Uterus (tissue), 4 donors: ENCODE data around the gene BEX2. TPM values are rescaled to one million over a fixed set of nuclear protein-coding genes. Genes with fewer than 3 reads are reported as not detected.

Experiments used
- DNase-seq, 2 donors: peaks; one replicate each; pipeline ENCODE4 v3.0.0-alpha.2; 2019 to 2020
- H3K27ac ChIP-seq, 2 donors: fragments of 200-600 bp; sonication (generic); 1 replicate in 1 of 2; 2 replicates in 1 of 2; pipeline ENCODE4 v1.5.1; 2016 to 2018
- H3K27me3 ChIP-seq, 2 donors: fragments of 200-600 bp; sonication (generic); one replicate each; pipeline ENCODE4 v1.5.1; 2018 to 2019; ENCODE audit warnings: control low read depth in 1 of 2
- H3K36me3 ChIP-seq, 2 donors: fragments of 200-600 bp; sonication (generic); one replicate each; pipeline ENCODE4 v1.5.1; 2019; ENCODE audit warnings: control low read depth in 1 of 2
- H3K4me1 ChIP-seq, 2 donors: fragments of 200-600 bp; sonication (generic); one replicate each; pipeline ENCODE4 v1.5.1; 2018 to 2019; ENCODE audit warnings: control low read depth in 1 of 2
- H3K4me3 ChIP-seq, 2 donors: fragments of 200-600 bp; sonication (generic); 1 replicate in 1 of 2; 2 replicates in 1 of 2; pipeline ENCODE4 v1.5.1; 2018 to 2019; ENCODE audit warnings: mild to moderate bottlenecking in 1 of 2
- H3K9me3 ChIP-seq, 2 donors: fragments of 200-600 bp; sonication (generic); one replicate each; pipeline ENCODE4 v1.5.1; 2019; ENCODE audit warnings: control low read depth in 1 of 2
- POLR2A ChIP-seq, 2 donors: fragments of 450-650 bp; IDR thresholded peaks; one replicate each; pipeline ENCODE4 v1.6.1; 2016; ENCODE audit warnings: antibody characterized with exemption in 2 of 2, mild to moderate bottlenecking in 1 of 2, moderate library complexity in 1 of 2
- intact Hi-C: fragments of 100-400 bp; cut with DNase I; formaldehyde crosslinking; loops from one replicate; pipeline ENCODE4 v1.15.1; 2023; ENCODE audit warnings: low total_unique reads
- total RNA-seq, 4 donors: library from RNA; depleted of rRNA in 3 of 4; stranded (reverse); fragments of >200 nt in 3 of 4; gene quantifications; one replicate each; pipeline versions ENCODE4 v1.1.0 to v1.2.4, GENCODE V29; 2014 to 2023
- TF ChIP-seq, protein P1 (sequence below), 4 experiments: fragments of 200-600 bp in 2 of 4; fragments of 450-650 bp in 2 of 4; sonication (generic) in 2 of 4; IDR thresholded peaks; one replicate each; pipeline ENCODE4 v1.5.1; 2016 to 2019; ENCODE audit warnings: antibody characterized with exemption in 4 of 4, mild to moderate bottlenecking in 2 of 4, moderate library complexity in 1 of 4
- donor health status: DM: yes; HTN: yes; CAD: no.

Gene BEX2
- total RNA-seq, 4 donors from 2014 or later: 1.5 to 35.6 (median 15.5) TPM; not detected in 1

DNA sequence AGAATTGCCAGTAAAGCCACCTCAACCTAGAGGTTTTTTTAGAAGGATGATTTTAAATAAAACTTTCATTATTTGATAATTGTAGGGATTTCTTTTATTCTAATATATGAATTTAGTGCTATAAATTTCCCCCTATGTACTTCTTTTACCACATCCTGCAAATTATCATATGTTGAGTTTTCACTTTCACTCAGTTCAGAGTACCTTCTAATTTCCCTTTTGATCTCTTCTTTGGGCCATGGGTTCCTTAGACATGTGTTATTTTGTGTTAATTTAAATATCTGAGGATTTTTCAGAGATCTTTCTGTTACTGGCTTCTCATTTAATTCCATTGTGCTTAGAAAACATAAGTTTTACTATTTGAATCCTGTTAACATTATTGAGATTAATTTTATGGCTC lies 6.1 kb downstream of the BEX2 start:
- intact Hi-C loops: no loop called here
- Histone ChIP-seq H3K27ac (no peak overlapping the region), H3K4me3 (no peak overlapping the region), H3K4me1 (no peaks in the 10 kb centered on the region), H3K9me3 (no peaks in the 10 kb centered on the region), H3K27me3 (peaks cover 0 to 6% of the 10 kb centered on the region in 2 donors), H3K36me3 (no peaks in the 10 kb centered on the region)
- TF ChIP-seq, protein P1, sequence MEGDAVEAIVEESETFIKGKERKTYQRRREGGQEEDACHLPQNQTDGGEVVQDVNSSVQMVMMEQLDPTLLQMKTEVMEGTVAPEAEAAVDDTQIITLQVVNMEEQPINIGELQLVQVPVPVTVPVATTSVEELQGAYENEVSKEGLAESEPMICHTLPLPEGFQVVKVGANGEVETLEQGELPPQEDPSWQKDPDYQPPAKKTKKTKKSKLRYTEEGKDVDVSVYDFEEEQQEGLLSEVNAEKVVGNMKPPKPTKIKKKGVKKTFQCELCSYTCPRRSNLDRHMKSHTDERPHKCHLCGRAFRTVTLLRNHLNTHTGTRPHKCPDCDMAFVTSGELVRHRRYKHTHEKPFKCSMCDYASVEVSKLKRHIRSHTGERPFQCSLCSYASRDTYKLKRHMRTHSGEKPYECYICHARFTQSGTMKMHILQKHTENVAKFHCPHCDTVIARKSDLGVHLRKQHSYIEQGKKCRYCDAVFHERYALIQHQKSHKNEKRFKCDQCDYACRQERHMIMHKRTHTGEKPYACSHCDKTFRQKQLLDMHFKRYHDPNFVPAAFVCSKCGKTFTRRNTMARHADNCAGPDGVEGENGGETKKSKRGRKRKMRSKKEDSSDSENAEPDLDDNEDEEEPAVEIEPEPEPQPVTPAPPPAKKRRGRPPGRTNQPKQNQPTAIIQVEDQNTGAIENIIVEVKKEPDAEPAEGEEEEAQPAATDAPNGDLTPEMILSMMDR (IDR thresholded peaks at IDR 0.05): no peak
- no peak for TF ChIP-seq POLR2A (IDR thresholded peaks at IDR 0.05)
- no peak for DNase-seq

DNA sequence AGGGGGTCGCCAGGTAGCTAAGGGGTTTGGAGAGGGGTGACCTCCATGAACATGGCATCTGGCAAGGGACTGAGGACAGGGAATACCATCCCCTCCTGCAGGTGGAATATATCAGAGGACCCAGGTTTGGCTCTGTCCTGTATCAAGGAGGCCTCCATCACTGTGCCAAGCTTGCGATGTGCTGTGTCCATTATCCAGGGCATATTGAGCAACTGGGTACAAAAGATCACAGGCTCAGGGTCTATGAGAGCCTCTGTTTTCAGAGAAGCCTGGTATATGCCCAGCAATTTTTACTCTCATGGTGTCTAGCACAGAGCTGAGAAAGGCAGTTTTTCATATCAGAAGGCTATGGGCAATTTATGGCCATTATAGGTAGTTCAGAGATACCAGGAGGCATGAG lies 17.7 kb downstream of the BEX2 start:
- no peaks in the 10 kb centered on the region for H3K36me3 ChIP-seq
- no peak for DNase-seq
- H3K4me1 ChIP-seq: no peaks in the 10 kb centered on the region

DNA sequence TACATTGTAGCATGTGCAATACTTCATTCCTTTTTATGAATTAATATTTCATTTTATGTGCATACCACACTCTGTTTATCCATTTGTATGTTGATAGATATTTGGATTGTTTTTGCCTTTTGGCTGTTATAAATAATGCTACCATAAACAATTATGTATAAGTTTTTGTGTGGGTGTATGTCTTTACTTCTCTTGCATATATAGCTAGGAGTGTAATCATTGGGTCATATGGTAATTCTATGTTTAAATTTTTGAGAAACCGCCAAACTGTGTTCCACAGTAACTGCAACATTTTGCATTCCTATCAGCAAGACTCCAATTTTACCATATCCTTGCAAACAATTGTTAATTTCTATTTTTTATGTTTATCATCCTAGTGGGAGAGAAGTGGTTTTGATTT lies 31.2 kb downstream of the BEX2 start:
- intact Hi-C loops: no loop called here
- TF ChIP-seq, protein P1 (IDR thresholded peaks at IDR 0.05): no peak
- TF ChIP-seq POLR2A (IDR thresholded peaks at IDR 0.05): no peak
- H3K9me3 ChIP-seq: no peaks in the 10 kb centered on the region
- no peaks in the 10 kb centered on the region for H3K36me3 ChIP-seq
- H3K27me3 ChIP-seq: no peaks in the 10 kb centered on the region
- H3K4me3 ChIP-seq: no peak overlapping the region
- H3K27ac ChIP-seq: no peak overlapping the region
- no peak for DNase-seq
- no peaks in the 10 kb centered on the region for H3K4me1 ChIP-seq

More for the DNA sequence above, 17.7 kb downstream of the BEX2 start:
- no peaks in the 10 kb centered on the region for H3K27me3 ChIP-seq
- no peaks in the 10 kb centered on the region for H3K9me3 ChIP-seq
- TF ChIP-seq, protein P1 (IDR thresholded peaks at IDR 0.05): no peak
- TF ChIP-seq POLR2A (IDR thresholded peaks at IDR 0.05): no peak
- intact Hi-C loops: no loop called here
- H3K4me3 ChIP-seq: no peak overlapping the region
- no peak overlapping the region for H3K27ac ChIP-seq

DNA sequence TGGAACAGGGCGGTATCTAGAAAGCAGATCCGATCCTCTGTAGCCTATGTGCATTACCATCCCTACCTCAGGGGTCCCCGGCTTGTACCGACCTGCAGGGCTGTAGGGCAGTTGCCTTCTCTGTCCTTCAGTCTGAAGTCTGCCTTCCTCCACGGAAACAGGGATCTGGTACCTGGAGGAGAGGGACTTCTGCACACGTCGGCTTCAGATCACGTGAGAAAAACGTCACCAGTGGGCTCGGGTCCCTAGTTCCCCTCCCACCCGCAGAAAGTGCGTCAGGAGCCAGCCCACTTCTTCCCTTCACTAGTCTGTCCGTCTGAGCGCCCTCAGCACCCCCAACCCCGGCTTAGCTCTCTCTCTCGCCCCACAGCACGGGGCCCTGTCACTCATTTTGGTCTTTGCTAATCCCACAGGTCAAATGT lies 34.2 kb downstream of the BEX2 start, which contains the start of gene TCEAL5:
Gene TCEAL5 (minus strand): TSS at position 170 of the 422 bp plus-strand sequence. CDS start 2,187 bp downstream, outside the sequence.
- peak within 1 kb of the TSS in 1 of 2 donors; percentile 18 for H3K27ac ChIP-seq
- H3K4me1 ChIP-seq: no peaks in the 10 kb centered on the region
- peaks cover 0 to 5% of the 10 kb centered on the region in 2 donors for H3K27me3 ChIP-seq
- intact Hi-C loops: no loop called here
- DNase-seq: peak; percentile 35 to 53
- H3K4me3 ChIP-seq: peak within 1 kb of the TSS; percentile 18 to 29
- no peaks in the 10 kb centered on the region for H3K9me3 ChIP-seq
- H3K36me3 ChIP-seq: no peaks in the 10 kb centered on the region
- TF ChIP-seq, protein P1 (IDR thresholded peaks at IDR 0.05): no peak
- TF ChIP-seq POLR2A (IDR thresholded peaks at IDR 0.05): no peak

DNA sequence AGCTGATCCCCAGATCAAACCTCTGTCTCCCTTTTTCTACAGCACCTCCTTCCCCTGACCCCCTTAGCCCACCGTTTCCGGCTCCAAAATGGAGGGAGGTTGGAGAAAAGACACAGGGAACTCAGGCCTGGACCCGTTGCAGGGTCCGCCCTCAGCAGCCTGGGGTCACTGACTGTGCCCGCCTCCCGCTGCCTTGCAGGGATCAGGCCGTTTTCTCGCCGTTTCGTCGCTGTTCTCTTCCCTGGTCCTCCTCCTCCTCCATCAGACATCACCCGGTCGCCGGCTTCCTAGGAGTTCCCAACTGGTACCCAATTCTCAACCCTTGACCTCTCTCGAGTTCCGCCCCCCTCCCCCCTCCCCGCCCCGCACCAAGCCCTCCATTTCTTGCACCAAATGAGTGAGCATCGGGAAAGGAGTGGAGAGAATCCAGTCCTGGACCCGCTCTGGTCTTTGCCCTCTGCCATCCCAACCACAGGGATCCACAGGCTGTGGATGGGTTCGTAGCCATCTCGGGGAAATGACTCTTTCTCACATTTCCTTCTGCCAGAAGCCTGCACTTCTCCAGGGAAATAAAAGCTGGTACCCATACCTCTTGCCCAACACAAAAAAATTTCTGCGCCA lies 34.7 kb downstream of the BEX2 start:
- H3K27ac ChIP-seq: no peak overlapping the region
- no peaks in the 10 kb centered on the region for H3K9me3 ChIP-seq
- no peak for TF ChIP-seq POLR2A (IDR thresholded peaks at IDR 0.05)
- TF ChIP-seq, protein P1 (IDR thresholded peaks at IDR 0.05): no peak
- no peaks in the 10 kb centered on the region for H3K4me1 ChIP-seq
- DNase-seq: no peak
- H3K4me3 ChIP-seq: peak overlapping the region; percentile 18 to 29
- intact Hi-C loops: no loop called here
- peaks cover 0 to 5% of the 10 kb centered on the region in 2 donors for H3K27me3 ChIP-seq
- H3K36me3 ChIP-seq: no peaks in the 10 kb centered on the region
